ENCODE data around the gene SUFU. TPM values are rescaled to one million over a fixed set of nuclear protein-coding genes. Genes with fewer than 3 reads are reported as not detected.

The SUFU gene
- total and polyA plus RNA-seq, 9 donors: 4.6 to 19.1 (median 14.2) TPM

GRCh38 chr10:102644066-102644645 lies 140.4 kb downstream of the SUFU start, which contains the start of gene TRIM8:
TRIM8 (plus strand) TSS chr10:102644479; CDS start chr10:102644618, 139 bp downstream.
- peak within 1 kb of the TSS; percentile 91 to 98 for H3K27ac ChIP-seq
- TF ChIP-seq CTCF (IDR thresholded peaks at IDR 0.05) (no peak), EP300 (IDR thresholded peaks at IDR 0.05) (no peak)
- 0 to 3% (median 2%) methylated on average over 18 to 79 of the region's 80 CpGs for WGBS, 3 donors
- H3K9me3 ChIP-seq: no peaks in the 10 kb centered on the region
- intact Hi-C loops (cut with DNase I): loop anchor here in 2 of 4 donors (2.0 to 10.0 kb wide), 2 partner anchors 71 kb away; partner anchors contain the start of genes ARL3 (in 2 of the 2) and SFXN2 (in 2 of the 2)
- no peaks in the 10 kb centered on the region for H3K27me3 ChIP-seq
- H3K4me1 ChIP-seq (ENCODE audit: insufficient read depth): peaks cover 17% of the 10 kb centered on the region
- DNase-seq: peak; percentile 49 to 72 (median 64)
- H3K36me3 ChIP-seq: no peaks in the 10 kb centered on the region
- H3K4me3 ChIP-seq: peak within 1 kb of the TSS; percentile 69

- 0 to 1% (median 0%) methylated on average over 43 to 62 of the region's 62 CpGs for WGBS, 3 donors
- TF ChIP-seq POLR2A (IDR thresholded peaks at IDR 0.05) (no peak), CTCF (IDR thresholded peaks at IDR 0.05) (peak in 2 of 3 donors; percentile 68 to 70), EP300 (IDR thresholded peaks at IDR 0.05) (no peak)
- peaks cover 23% of the 10 kb centered on the region for H3K4me1 ChIP-seq (ENCODE audit: insufficient read depth)
- H3K27me3 ChIP-seq: no peaks in the 10 kb centered on the region
- intact Hi-C loops (cut with DNase I): loop anchor here in 3 of 4 donors (2.0 to 10.0 kb wide), 3 partner anchors 67 to 70 kb away; partner anchors contain the start of genes ARL3 (in 3 of the 3) and SFXN2 (in 3 of the 3)
- DNase-seq: peak; percentile 82 to 89 (median 85)
- peak overlapping the region; percentile 69 for H3K4me3 ChIP-seq
- no peaks in the 10 kb centered on the region for H3K9me3 ChIP-seq
- H3K36me3 ChIP-seq: no peaks in the 10 kb centered on the region
- peak overlapping the region; percentile 91 to 98 for H3K27ac ChIP-seq
Measured at GRCh38 chr10:102644646-102645387, 141.0 kb downstream of the SUFU start.

- Histone ChIP-seq H3K27me3 (no peaks in the 10 kb centered on the region), H3K4me3 (peak overlapping the region; percentile 69), H3K27ac (peak overlapping the region; percentile 91 to 98), H3K36me3 (no peaks in the 10 kb centered on the region), H3K4me1 (ENCODE audit: insufficient read depth) (peaks cover 26% of the 10 kb centered on the region), H3K9me3 (no peaks in the 10 kb centered on the region)
- DNase-seq: peak in 3 of 5 donors; percentile 62 to 76 (median 71)
- intact Hi-C loops (cut with DNase I): loop anchor here in 3 of 4 donors (2.0 to 10.0 kb wide), 3 partner anchors 67 to 69 kb away; partner anchors contain the start of genes ARL3 (in 3 of the 3) and SFXN2 (in 3 of the 3)
- 0 to 1% (median 0%) methylated on average over 12 of the region's 12 CpGs for WGBS, 3 donors
- TF ChIP-seq CTCF (IDR thresholded peaks at IDR 0.05) (no peak), EP300 (IDR thresholded peaks at IDR 0.05) (peak; percentile 53), POLR2A (IDR thresholded peaks at IDR 0.05) (no peak)
Measured at GRCh38 chr10:102645388-102645740, 141.6 kb downstream of the SUFU start.

- intact Hi-C loops (cut with DNase I): loop anchor here in 3 of 4 donors (2.0 to 10.0 kb wide), 3 partner anchors 66 to 69 kb away; partner anchors contain the start of genes ARL3 (in 3 of the 3) and SFXN2 (in 3 of the 3)
- H3K27me3 ChIP-seq: no peaks in the 10 kb centered on the region
- peak overlapping the region; percentile 69 for H3K4me3 ChIP-seq
- no peaks in the 10 kb centered on the region for H3K36me3 ChIP-seq
- DNase-seq: peak; percentile 83 to 93 (median 86)
- H3K4me1 ChIP-seq (ENCODE audit: insufficient read depth): peaks cover 28% of the 10 kb centered on the region
- no peaks in the 10 kb centered on the region for H3K9me3 ChIP-seq
- TF ChIP-seq POLR2A (IDR thresholded peaks at IDR 0.05) (peak; percentile 87), CTCF (IDR thresholded peaks at IDR 0.05) (no peak), EP300 (IDR thresholded peaks at IDR 0.05) (peak; percentile 9)
- 0 to 1% (median 0%) methylated on average over 28 to 29 of the region's 29 CpGs for WGBS, 3 donors
- peak overlapping the region; percentile 91 to 98 for H3K27ac ChIP-seq
Measured at GRCh38 chr10:102645741-102646609, 142.2 kb downstream of the SUFU start.
